Measurements from ENCODE around the gene SNAPC3. TPM values are rescaled to one million over a fixed set of nuclear protein-coding genes. Genes with fewer than 3 reads are reported as not detected.

The SNAPC3 gene
- total and polyA plus RNA-seq, 3 donors from 2014 or later: 74.2 to 115 (median 105) TPM

DNA sequence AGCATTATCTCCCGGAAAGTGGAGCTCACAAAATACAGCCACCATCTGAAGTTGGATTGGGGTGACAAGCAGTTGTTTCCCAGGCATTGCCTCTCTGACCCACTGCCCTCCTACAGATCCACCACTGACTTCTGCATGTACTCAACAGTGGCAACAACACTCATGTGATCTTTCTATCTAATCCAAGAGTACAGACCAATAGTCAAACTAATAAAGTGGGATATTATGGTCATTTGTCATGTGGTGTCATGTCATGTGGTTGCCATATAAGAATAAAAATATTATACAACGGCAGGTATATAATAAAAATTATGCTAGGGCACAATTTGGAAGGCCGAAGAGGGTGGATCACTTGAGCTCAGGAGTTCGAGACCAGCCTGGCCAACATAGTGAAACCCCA, 33.0 kb upstream of the SNAPC3 start:
- no peaks in the 10 kb centered on the region for H3K36me3 ChIP-seq (ENCODE audit: low read depth, missing control alignments)
- H3K4me1 ChIP-seq: no peaks in the 10 kb centered on the region
- WGBS, 2 donors: 92 to 94% methylated on average over 4 of the region's 4 CpGs
- H3K27me3 ChIP-seq: no peaks in the 10 kb centered on the region
- TF ChIP-seq CTCF (IDR thresholded peaks at IDR 0.05) (no peak), POLR2A (IDR thresholded peaks at IDR 0.05) (no peak)
- no peak overlapping the region for H3K4me3 ChIP-seq
- no peaks in the 10 kb centered on the region for H3K9me3 ChIP-seq
- intact Hi-C loops (cut with DNase I; ENCODE audit: low total_unique reads): no loop called here
- DNase-seq: no peak
- H3K27ac ChIP-seq: no peak overlapping the region

- TF ChIP-seq CTCF (IDR thresholded peaks at IDR 0.05) (no peak), POLR2A (IDR thresholded peaks at IDR 0.05) (no peak)
Measured at GRCh38 chr9:15390201-15390600, 32.5 kb upstream of the SNAPC3 start.

DNA sequence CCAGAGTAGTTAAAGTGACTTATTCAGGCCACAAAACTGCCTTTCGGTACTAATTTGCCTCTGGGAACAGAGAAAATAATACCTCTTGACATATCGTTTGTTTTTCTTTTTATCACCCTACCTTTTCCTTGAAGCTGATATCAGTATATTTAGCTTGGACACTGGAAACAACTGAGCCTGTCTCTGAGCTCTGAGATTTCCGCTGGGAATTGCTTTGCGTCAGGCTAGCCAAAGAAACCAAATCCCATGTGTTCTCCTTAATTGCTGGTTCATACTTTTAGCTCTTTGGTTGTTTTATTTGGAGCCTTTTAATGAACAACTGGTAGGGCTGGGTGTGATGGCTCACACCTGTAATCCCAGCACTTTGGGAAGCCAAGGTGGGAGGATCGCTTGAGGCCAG, 30.3 kb upstream of the SNAPC3 start:
- no peaks in the 10 kb centered on the region for H3K4me1 ChIP-seq
- intact Hi-C loops (cut with DNase I; ENCODE audit: low total_unique reads): no loop called here
- H3K27ac ChIP-seq: no peak overlapping the region
- H3K27me3 ChIP-seq: no peaks in the 10 kb centered on the region
- H3K4me3 ChIP-seq: no peak overlapping the region
- H3K9me3 ChIP-seq: no peaks in the 10 kb centered on the region
- no peaks in the 10 kb centered on the region for H3K36me3 ChIP-seq (ENCODE audit: low read depth, missing control alignments)
- no peak for TF ChIP-seq POLR2A (IDR thresholded peaks at IDR 0.05)
- no peak for TF ChIP-seq CTCF (IDR thresholded peaks at IDR 0.05)
- DNase-seq: no peak
- 69 to 72% methylated on average over 5 of the region's 5 CpGs for WGBS, 2 donors

More at GRCh38 chr9:15390201-15390600, 32.5 kb upstream of the SNAPC3 start:
- H3K36me3 ChIP-seq (ENCODE audit: low read depth, missing control alignments): no peaks in the 10 kb centered on the region
- no peak for DNase-seq
- intact Hi-C loops (cut with DNase I; ENCODE audit: low total_unique reads): no loop called here
- H3K4me1 ChIP-seq: no peaks in the 10 kb centered on the region
- no peak overlapping the region for H3K4me3 ChIP-seq
- 93 to 95% methylated on average over 2 of the region's 2 CpGs for WGBS, 2 donors
- H3K27me3 ChIP-seq: no peaks in the 10 kb centered on the region
- H3K27ac ChIP-seq: no peak overlapping the region
- no peaks in the 10 kb centered on the region for H3K9me3 ChIP-seq

DNA sequence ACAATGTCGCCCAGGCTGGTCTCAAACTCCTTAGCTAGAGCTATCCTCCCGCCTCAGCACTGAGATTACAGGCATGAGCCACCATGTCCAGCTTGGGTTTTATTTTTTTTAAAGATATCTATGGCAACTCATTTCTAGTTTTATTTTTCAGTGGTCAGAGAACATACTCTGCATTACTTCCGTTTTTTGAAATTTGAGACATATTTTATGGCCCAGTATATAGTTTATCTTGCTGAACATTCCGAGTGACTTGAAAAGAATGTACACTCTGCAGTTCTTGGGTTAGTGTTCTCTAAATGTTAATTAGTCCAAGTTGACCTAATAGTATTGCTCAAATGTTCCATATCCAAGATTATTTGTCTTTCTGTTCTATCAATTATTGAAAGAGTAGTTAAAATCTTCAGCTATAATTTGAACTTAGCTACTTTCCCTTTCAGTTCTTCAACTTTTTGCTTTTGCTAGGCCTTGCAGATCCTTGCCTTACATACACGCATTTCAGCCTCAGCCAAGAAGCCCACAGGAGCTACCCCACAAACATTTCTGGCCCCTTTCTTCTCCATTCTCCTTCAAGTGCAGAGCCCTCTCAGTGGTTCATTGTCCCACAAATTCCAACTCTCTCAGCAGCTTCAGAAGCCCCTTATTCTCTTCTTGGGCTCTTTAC, 22.3 kb upstream of the SNAPC3 start:
- no peak overlapping the region for H3K4me3 ChIP-seq
- WGBS, 2 donors: 60 to 64% methylated on average over 5 of the region's 5 CpGs
- H3K27ac ChIP-seq: no peak overlapping the region
- no peaks in the 10 kb centered on the region for H3K9me3 ChIP-seq
- TF ChIP-seq CTCF (IDR thresholded peaks at IDR 0.05): no peak
- TF ChIP-seq POLR2A (IDR thresholded peaks at IDR 0.05): no peak
- intact Hi-C loops (cut with DNase I; ENCODE audit: low total_unique reads): no loop called here
- H3K27me3 ChIP-seq: no peaks in the 10 kb centered on the region
- no peaks in the 10 kb centered on the region for H3K4me1 ChIP-seq
- DNase-seq: no peak
- H3K36me3 ChIP-seq (ENCODE audit: low read depth, missing control alignments): no peaks in the 10 kb centered on the region

- Histone ChIP-seq H3K36me3 (ENCODE audit: low read depth, missing control alignments) (no peaks in the 10 kb centered on the region), H3K4me3 (no peak overlapping the region), H3K27ac (no peak overlapping the region), H3K27me3 (no peaks in the 10 kb centered on the region), H3K9me3 (no peaks in the 10 kb centered on the region), H3K4me1 (no peaks in the 10 kb centered on the region)
- 53 to 62% methylated on average over 8 of the region's 8 CpGs for WGBS, 2 donors
- TF ChIP-seq POLR2A (IDR thresholded peaks at IDR 0.05): no peak
- TF ChIP-seq CTCF (IDR thresholded peaks at IDR 0.05): no peak
- intact Hi-C loops (cut with DNase I; ENCODE audit: low total_unique reads): no loop called here
- no peak for DNase-seq
Measured at GRCh38 chr9:15401266-15401665, 21.4 kb upstream of the SNAPC3 start.
